Heart left ventricle (tissue), 13 donors: Measurements from ENCODE around the gene E4F1.

Source experiments
- CTCF ChIP-seq, 12 donors: fragments of 200-600 bp; sonication (generic) in 4 of 12; IDR thresholded peaks; one replicate each; pipeline versions ENCODE4 v1.5.0 to v1.8.0; 2018 to 2022; ENCODE audit warnings: antibody characterized with exemption in 12 of 12, mild to moderate bottlenecking in 5 of 12
- POLR2A ChIP-seq, 2 donors: fragments of 450-650 bp; IDR thresholded peaks; one replicate each; pipeline ENCODE4 v1.6.1; 2017; ENCODE audit warnings: antibody characterized with exemption in 2 of 2, mild to moderate bottlenecking in 2 of 2, moderate library complexity in 2 of 2
- donor health status: ischemic (EF 13 %, LVEDD 7.1; RV severe dilation, severe dysfunction).
- donor health status: DM: no; HTN: yes; CAD: no.
- donor health status: DM: no; HTN: no; CAD: no.
- donor health status: ischemic (EF 25% LVEDD 6.9; RV normal size, moderate dysfunction).
- donor health status: ischemic (EF 25% LVEDD 5.7; RV mildly dilated, moderate dysfunction).
- donor health status: ischemic (EF 35%, LVEDD 5.7; RV mildly dilated, moderate dysfunction).
- donor health status: nonischemic (EF 11% LVEDD 7.7; RV severe dilation, severe dysfunction).
- donor health status: DM: yes; HTN: yes; CAD: no.
- donor health status: PGD.
- donor health status: ischemic (EF 29% LVEDD 5.4; RV normal size, mild dysfunction).
- donor health status: nonischemic (EF 23%, LVEDD 6.1; RV moderate dilation, normal function).

GRCh38 chr16:2194166-2194834, 29.1 kb upstream of the E4F1 start:
- TF ChIP-seq CTCF (IDR thresholded peaks at IDR 0.05) (no peak), POLR2A (IDR thresholded peaks at IDR 0.05) (no peak)
